SK-N-SH treated with all-trans-retinoic acid at 6 μM for 48 hours (cell line): Measurements from ENCODE around the gene ZSCAN16.

Experiments used
- ATAC-seq: fragments of 200-7000 bp; cut with Tn5 transposase; 3 replicates; pipeline ENCODE4 v1.9.1; 2020; ENCODE audit warnings: mild to moderate bottlenecking, moderate library complexity
- ARNTL ChIP-seq: fragments of 450-650 bp; formaldehyde crosslinking; IDR thresholded peaks from 2 replicates; pipeline ENCODE4 v1.5.0; 2020; ENCODE audit warnings: low read depth, mild to moderate bottlenecking, moderate library complexity, borderline replicate concordance
- BACH2 ChIP-seq: fragments of 250-450 bp; sonication (Bioruptor Pico); IDR thresholded peaks from 2 replicates; pipeline ENCODE4 v1.9.0; 2021; ENCODE audit warnings: mild to moderate bottlenecking, borderline replicate concordance
- CREB5 ChIP-seq: fragments of 250-450 bp; sonication (Bioruptor Pico); IDR thresholded peaks from 2 replicates; pipeline ENCODE4 v1.5.1; 2020; ENCODE audit warnings: low read depth, mild to moderate bottlenecking, moderate library complexity
- CSDC2 ChIP-seq: fragments of 250-450 bp; sonication (Bioruptor Pico); IDR thresholded peaks from 2 replicates; pipeline ENCODE4 v1.5.0; 2020; ENCODE audit warnings: mild to moderate bottlenecking, moderate library complexity
- ESRRG ChIP-seq: fragments of 250-450 bp; sonication (Bioruptor Pico); IDR thresholded peaks from 2 replicates; pipeline ENCODE4 v1.6.1; 2021; ENCODE audit warnings: mild to moderate bottlenecking
- GLIS3 ChIP-seq: fragments of 250-450 bp; sonication (Bioruptor Pico); IDR thresholded peaks from 2 replicates; pipeline ENCODE4 v1.5.0; 2020; ENCODE audit warnings: mild to moderate bottlenecking, moderate library complexity
- OSR1 ChIP-seq: fragments of 250-450 bp; sonication (Bioruptor Pico); IDR thresholded peaks from 2 replicates; pipeline ENCODE4 v1.8.0; 2022; ENCODE audit warnings: moderate library complexity, mild to moderate bottlenecking, inconsistent platforms
- PPARA ChIP-seq: fragments of 250-450 bp; sonication (Bioruptor Pico); IDR thresholded peaks from 2 replicates; pipeline ENCODE4 v1.5.0; 2020; ENCODE audit warnings: mild to moderate bottlenecking, borderline replicate concordance
- RARB ChIP-seq: fragments of 250-450 bp; sonication (Bioruptor Pico); IDR thresholded peaks from 2 replicates; pipeline ENCODE4 v1.8.0; 2021; ENCODE audit warnings: mild to moderate bottlenecking, moderate library complexity
- SNAI2 ChIP-seq: fragments of 250-450 bp; sonication (Bioruptor Pico); IDR thresholded peaks from 2 replicates; pipeline ENCODE4 v1.5.0; 2020; ENCODE audit warnings: mild to moderate bottlenecking, moderate library complexity
- TOX ChIP-seq: fragments of 250-450 bp; sonication (Bioruptor Pico); IDR thresholded peaks from 2 replicates; pipeline ENCODE4 v1.8.0; 2021; ENCODE audit warnings: mild to moderate bottlenecking, moderate library complexity, borderline replicate concordance
- ZFP30 ChIP-seq: fragments of 450-650 bp; formaldehyde crosslinking; IDR thresholded peaks from 2 replicates; pipeline ENCODE4 v1.5.0; 2022; ENCODE audit warnings: mild to moderate bottlenecking, moderate library complexity
- ZNF565 ChIP-seq: fragments of 450-650 bp; formaldehyde crosslinking; conservative IDR thresholded peaks from 2 replicates; pipeline ENCODE4 v1.5.0; 2020; ENCODE audit warnings: low read depth, mild to moderate bottlenecking, moderate library complexity
- ZNF70 ChIP-seq: fragments of 450-650 bp; formaldehyde crosslinking; IDR thresholded peaks from 2 replicates; pipeline ENCODE4 v1.5.0; 2020; ENCODE audit warnings: mild to moderate bottlenecking, moderate library complexity
- ZNF8 ChIP-seq: fragments of 450-650 bp; formaldehyde crosslinking; IDR thresholded peaks from 2 replicates; pipeline ENCODE4 v1.5.0; 2020; ENCODE audit warnings: mild to moderate bottlenecking, moderate library complexity
- TF ChIP-seq, protein P1 (sequence below): fragments of 250-450 bp; sonication (Bioruptor Pico); IDR thresholded peaks from 2 replicates; pipeline ENCODE4 v1.8.0; 2021; ENCODE audit warnings: low read depth, mild to moderate bottlenecking, moderate library complexity, borderline replicate concordance
- TF ChIP-seq, protein P2 (sequence below): fragments of 250-450 bp; sonication (Bioruptor Pico); IDR thresholded peaks from 2 replicates; pipeline ENCODE4 v1.5.0; 2020; ENCODE audit warnings: mild to moderate bottlenecking, moderate library complexity

Gene ZSCAN16

GRCh38 chr6:28145231-28145630, 20.8 kb downstream of the ZSCAN16 start (continued):
- TF ChIP-seq, protein P1, sequence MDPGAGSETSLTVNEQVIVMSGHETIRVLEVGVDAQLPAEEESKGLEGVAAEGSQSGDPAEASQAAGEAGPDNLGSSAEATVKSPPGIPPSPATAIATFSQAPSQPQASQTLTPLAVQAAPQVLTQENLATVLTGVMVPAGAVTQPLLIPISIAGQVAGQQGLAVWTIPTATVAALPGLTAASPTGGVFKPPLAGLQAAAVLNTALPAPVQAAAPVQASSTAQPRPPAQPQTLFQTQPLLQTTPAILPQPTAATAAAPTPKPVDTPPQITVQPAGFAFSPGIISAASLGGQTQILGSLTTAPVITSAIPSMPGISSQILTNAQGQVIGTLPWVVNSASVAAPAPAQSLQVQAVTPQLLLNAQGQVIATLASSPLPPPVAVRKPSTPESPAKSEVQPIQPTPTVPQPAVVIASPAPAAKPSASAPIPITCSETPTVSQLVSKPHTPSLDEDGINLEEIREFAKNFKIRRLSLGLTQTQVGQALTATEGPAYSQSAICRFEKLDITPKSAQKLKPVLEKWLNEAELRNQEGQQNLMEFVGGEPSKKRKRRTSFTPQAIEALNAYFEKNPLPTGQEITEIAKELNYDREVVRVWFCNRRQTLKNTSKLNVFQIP (CRISPR knock-in tag), result no peak
- no peak for TF ChIP-seq OSR1
- no peak for TF ChIP-seq ZNF70 (CRISPR knock-in tag)

- no peak for ATAC-seq
- TF ChIP-seq BACH2 (CRISPR knock-in tag) (no peak), ARNTL (no peak), ZNF8 (CRISPR knock-in tag) (no peak)
- TF ChIP-seq, protein P2, sequence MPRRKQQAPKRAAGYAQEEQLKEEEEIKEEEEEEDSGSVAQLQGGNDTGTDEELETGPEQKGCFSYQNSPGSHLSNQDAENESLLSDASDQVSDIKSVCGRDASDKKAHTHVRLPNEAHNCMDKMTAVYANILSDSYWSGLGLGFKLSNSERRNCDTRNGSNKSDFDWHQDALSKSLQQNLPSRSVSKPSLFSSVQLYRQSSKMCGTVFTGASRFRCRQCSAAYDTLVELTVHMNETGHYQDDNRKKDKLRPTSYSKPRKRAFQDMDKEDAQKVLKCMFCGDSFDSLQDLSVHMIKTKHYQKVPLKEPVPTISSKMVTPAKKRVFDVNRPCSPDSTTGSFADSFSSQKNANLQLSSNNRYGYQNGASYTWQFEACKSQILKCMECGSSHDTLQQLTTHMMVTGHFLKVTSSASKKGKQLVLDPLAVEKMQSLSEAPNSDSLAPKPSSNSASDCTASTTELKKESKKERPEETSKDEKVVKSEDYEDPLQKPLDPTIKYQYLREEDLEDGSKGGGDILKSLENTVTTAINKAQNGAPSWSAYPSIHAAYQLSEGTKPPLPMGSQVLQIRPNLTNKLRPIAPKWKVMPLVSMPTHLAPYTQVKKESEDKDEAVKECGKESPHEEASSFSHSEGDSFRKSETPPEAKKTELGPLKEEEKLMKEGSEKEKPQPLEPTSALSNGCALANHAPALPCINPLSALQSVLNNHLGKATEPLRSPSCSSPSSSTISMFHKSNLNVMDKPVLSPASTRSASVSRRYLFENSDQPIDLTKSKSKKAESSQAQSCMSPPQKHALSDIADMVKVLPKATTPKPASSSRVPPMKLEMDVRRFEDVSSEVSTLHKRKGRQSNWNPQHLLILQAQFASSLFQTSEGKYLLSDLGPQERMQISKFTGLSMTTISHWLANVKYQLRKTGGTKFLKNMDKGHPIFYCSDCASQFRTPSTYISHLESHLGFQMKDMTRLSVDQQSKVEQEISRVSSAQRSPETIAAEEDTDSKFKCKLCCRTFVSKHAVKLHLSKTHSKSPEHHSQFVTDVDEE (CRISPR knock-in tag), result no peak
Measured at GRCh38 chr6:28152531-28152930, 28.1 kb downstream of the ZSCAN16 start.

- ATAC-seq, result no peak
- TF ChIP-seq, protein P2 (CRISPR knock-in tag), result no peak
- TF ChIP-seq GLIS3 (CRISPR knock-in tag) (no peak), PPARA (no peak), TOX (CRISPR knock-in tag) (no peak), CSDC2 (CRISPR knock-in tag) (no peak), SNAI2 (CRISPR knock-in tag) (no peak), ESRRG (no peak), RARB (CRISPR knock-in tag) (no peak), BACH2 (CRISPR knock-in tag) (no peak), ZNF565 (CRISPR knock-in tag) (no peak), CREB5 (no peak)
- TF ChIP-seq, protein P1 (CRISPR knock-in tag), result no peak
Measured at GRCh38 chr6:28153546-28153945, 29.1 kb downstream of the ZSCAN16 start.

DNA sequence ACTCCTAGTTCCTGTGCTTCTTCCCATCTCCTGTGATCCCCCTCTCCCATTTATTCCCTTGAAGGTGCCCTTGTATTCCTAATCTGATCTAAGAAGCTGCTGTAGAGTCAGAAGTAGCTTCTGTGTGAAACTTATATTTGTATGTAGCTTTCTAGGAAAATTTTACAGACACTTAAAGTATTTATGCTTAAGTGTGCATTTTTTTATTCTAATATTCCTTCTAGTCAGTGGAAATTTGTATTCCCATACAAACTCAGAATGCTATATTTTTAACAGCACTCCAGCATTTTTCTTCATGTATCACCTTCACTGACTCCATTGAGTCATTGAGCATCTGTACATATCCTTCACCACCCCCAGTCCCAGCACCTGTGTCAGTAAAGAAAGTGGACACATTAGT, 29.9 kb downstream of the ZSCAN16 start:
- TF ChIP-seq CREB5 (no peak), ESRRG (no peak), ZFP30 (CRISPR knock-in tag) (no peak), TOX (CRISPR knock-in tag) (no peak), OSR1 (no peak), PPARA (no peak), ZNF70 (CRISPR knock-in tag) (no peak), ARNTL (no peak), CSDC2 (CRISPR knock-in tag) (no peak)
- no peak for ATAC-seq
